ENCODE results near the gene DHRS7B.
A peak's percentile ranks its signal among the peaks of the same experiment; 100 is the strongest.
"Not testable (repeated sequence)": the region's sequence is repeated elsewhere in the genome, so short reads cannot be mapped to it uniquely, and the experiment has no call there.

The DHRS7B gene

GRCh38 chr17:21126645-21127508, at the start of gene DHRS7B:
Gene DHRS7B, plus strand, starts transcription at chr17:21126964. Its CDS starts 8 bp downstream, at chr17:21126972.
- DNase-seq (ENCODE audit: low spot score), result peak; percentile 97

GRCh38 chr17:21077281-21077680, 49.5 kb upstream of the DHRS7B start:
- no peak for DNase-seq (ENCODE audit: low spot score)

GRCh38 chr17:21078016-21078780, 48.6 kb upstream of the DHRS7B start:
- DNase-seq (ENCODE audit: low spot score), result no peak

GRCh38 chr17:21079196-21079595, 47.6 kb upstream of the DHRS7B start:
- DNase-seq (ENCODE audit: low spot score), result no peak

- no peak for DNase-seq (ENCODE audit: low spot score)
Measured at GRCh38 chr17:21082001-21082436, 44.7 kb upstream of the DHRS7B start.

GRCh38 chr17:21085280-21085679, 41.5 kb upstream of the DHRS7B start:
- not testable (repeated sequence) for DNase-seq (ENCODE audit: low spot score)

- no peak for DNase-seq (ENCODE audit: low spot score)
Measured at GRCh38 chr17:21085707-21086106, 41.1 kb upstream of the DHRS7B start.

- DNase-seq (ENCODE audit: low spot score), result peak; percentile 58
Measured at GRCh38 chr17:21089145-21089544, 37.6 kb upstream of the DHRS7B start.

- peak; percentile 5 for DNase-seq (ENCODE audit: low spot score)
Measured at GRCh38 chr17:21089933-21090901, 36.5 kb upstream of the DHRS7B start.

GRCh38 chr17:21090902-21091618, 35.7 kb upstream of the DHRS7B start:
- no peak for DNase-seq (ENCODE audit: low spot score)

GRCh38 chr17:21094298-21094704, 32.5 kb upstream of the DHRS7B start:
- DNase-seq (ENCODE audit: low spot score), result peak; percentile 32

- no peak for DNase-seq (ENCODE audit: low spot score)
Measured at GRCh38 chr17:21095735-21096134, 31.0 kb upstream of the DHRS7B start.

- no peak for DNase-seq (ENCODE audit: low spot score)
Measured at GRCh38 chr17:21096874-21097273, 29.9 kb upstream of the DHRS7B start.

- DNase-seq (ENCODE audit: low spot score), result peak; percentile 82
Measured at GRCh38 chr17:21098934-21099689, 27.7 kb upstream of the DHRS7B start.

- no peak for DNase-seq (ENCODE audit: low spot score)
Measured at GRCh38 chr17:21100636-21101035, 26.1 kb upstream of the DHRS7B start.

GRCh38 chr17:21104608-21105007, 22.2 kb upstream of the DHRS7B start:
- DNase-seq (ENCODE audit: low spot score), result no peak

GRCh38 chr17:21105064-21105894, 21.5 kb upstream of the DHRS7B start:
- no peak for DNase-seq (ENCODE audit: low spot score)

- DNase-seq (ENCODE audit: low spot score), result no peak
Measured at GRCh38 chr17:21106316-21106715, 20.4 kb upstream of the DHRS7B start.

GRCh38 chr17:21107067-21107650, 19.6 kb upstream of the DHRS7B start:
- DNase-seq (ENCODE audit: low spot score), result not testable (repeated sequence)

Measured in LoVo (cell line).